GM23338 (cell line): ENCODE results near the gene MALRD1. TPM values are rescaled to one million over a fixed set of nuclear protein-coding genes. Genes with fewer than 3 reads are reported as not detected.

ENCODE experiments used
- ATAC-seq: fragments of 200-7000 bp; cut with Tn5 transposase; 3 replicates; pipeline ENCODE4 v1.9.1; 2020
- DNase-seq: peaks from one replicate; pipeline ENCODE4 v3.0.0-alpha.2; 2015; ENCODE audit warnings: low spot score
- H2AFZ ChIP-seq: fragments of 200-600 bp; sonication (generic); 2 replicates; pipeline ENCODE4 v1.8.0; 2016; ENCODE audit warnings: antibody characterized with exemption, mild to moderate bottlenecking, moderate library complexity
- H3F3A ChIP-seq: fragments of 200-600 bp; sonication (generic); replicated peaks from 2 replicates; pipeline ENCODE4 v1.8.0; 2017; ENCODE audit warnings: antibody characterized with exemption, mixed run types, low read depth
- H3K27ac ChIP-seq: fragments of 200-600 bp; sonication (generic); 2 replicates; pipeline ENCODE4 v1.6.1; 2016; ENCODE audit warnings: low read depth
- H3K27me3 ChIP-seq: fragments of 200-600 bp; sonication (generic); 2 replicates; pipeline ENCODE4 v1.8.0; 2016; ENCODE audit warnings: mild to moderate bottlenecking, mixed run types, moderate library complexity; ENCODE audit not compliant: insufficient read depth
- H3K36me3 ChIP-seq: fragments of 200-600 bp; sonication (generic); 2 replicates; pipeline ENCODE4 v1.8.0; 2016; ENCODE audit warnings: mild to moderate bottlenecking; ENCODE audit not compliant: insufficient read depth
- H3K4me1 ChIP-seq: fragments of 200-600 bp; sonication (generic); 2 replicates; pipeline ENCODE4 v1.8.0; 2016; ENCODE audit warnings: mild to moderate bottlenecking, moderate library complexity; ENCODE audit not compliant: insufficient read depth
- H3K4me2 ChIP-seq: fragments of 200-600 bp; sonication (generic); 2 replicates; pipeline ENCODE4 v1.7.1; 2017; ENCODE audit warnings: mixed run types
- H3K4me3 ChIP-seq: fragments of 200-600 bp; sonication (generic); 2 replicates; pipeline ENCODE4 v1.6.1; 2016; ENCODE audit warnings: mixed run types
- H3K79me2 ChIP-seq: fragments of 200-600 bp; sonication (generic); replicated peaks from 2 replicates; pipeline ENCODE4 v1.8.0; 2017; ENCODE audit warnings: mild to moderate bottlenecking; ENCODE audit not compliant: insufficient read depth
- H3K9me2 ChIP-seq: fragments of 200-600 bp; sonication (generic); 2 replicates; pipeline ENCODE4 v1.8.0; 2017; ENCODE audit not compliant: insufficient read depth
- H4K20me1 ChIP-seq: fragments of 200-600 bp; sonication (generic); replicated peaks from 2 replicates; pipeline ENCODE4 v1.8.0; 2017; ENCODE audit warnings: mild to moderate bottlenecking; ENCODE audit not compliant: insufficient read depth
- H3K27ac Mint-ChIP-seq: 2 replicates; pipeline ENCODE4 v1.8.0; 2020; ENCODE audit warnings: inconsistent platforms, mild to moderate bottlenecking, moderate library complexity, mixed read lengths
- H3K27me3 Mint-ChIP-seq: 3 replicates; pipeline ENCODE4 v1.8.0; 2022; ENCODE audit warnings: low read depth, mild to moderate bottlenecking, moderate library complexity, mixed read lengths, inconsistent platforms; ENCODE audit not compliant: insufficient read depth, poor library complexity
- H3K36me3 Mint-ChIP-seq: 3 replicates; pipeline ENCODE4 v1.8.0; 2021; ENCODE audit warnings: low read depth, mild to moderate bottlenecking, inconsistent platforms, moderate library complexity, mixed read lengths
- H3K4me1 Mint-ChIP-seq: 3 replicates; pipeline ENCODE4 v1.8.0; 2020; ENCODE audit warnings: mild to moderate bottlenecking, inconsistent platforms, mixed read lengths
- H3K4me3 Mint-ChIP-seq: 3 replicates; pipeline ENCODE4 v1.8.0; 2021; ENCODE audit warnings: moderate library complexity, mild to moderate bottlenecking, inconsistent platforms, mixed read lengths
- H3K9me3 Mint-ChIP-seq: 3 replicates; pipeline ENCODE4 v1.8.0; 2020; ENCODE audit warnings: moderate library complexity, mild to moderate bottlenecking, inconsistent platforms, mixed read lengths
- CREB1 ChIP-seq: fragments of 250-450 bp; sonication (Bioruptor Pico); IDR thresholded peaks from 2 replicates; pipeline ENCODE4 v1.5.0; 2020; ENCODE audit warnings: low read depth, mild to moderate bottlenecking, moderate library complexity
- CTCF ChIP-seq, 2 experiments: fragments of 200-600 bp in 1 of 2; sonication (generic) in 1 of 2; conservative IDR thresholded peaks; 2 replicates each; pipeline versions ENCODE4 v1.5.1 to v1.6.1; 2016 to 2017; ENCODE audit warnings: antibody characterized with exemption in 2 of 2, low read depth in 2 of 2, mild to moderate bottlenecking in 2 of 2, moderate library complexity in 1 of 2
- ETS1 ChIP-seq: IDR thresholded peaks from 2 replicates; pipeline ENCODE4 v1.6.1; 2016; ENCODE audit warnings: antibody characterized with exemption
- EZH2phosphoT487 ChIP-seq: fragments of 200-600 bp; sonication (generic); IDR thresholded peaks from one replicate; pipeline ENCODE4 v1.8.1; 2018; ENCODE audit warnings: antibody characterized with exemption; ENCODE audit not compliant: unreplicated experiment
- NANOG ChIP-seq: IDR thresholded peaks from 2 replicates; pipeline ENCODE4 v1.6.1; 2016; ENCODE audit warnings: antibody characterized with exemption, borderline replicate concordance
- POLR2AphosphoS5 ChIP-seq: IDR thresholded peaks from 2 replicates; pipeline ENCODE4 v1.6.1; 2016; ENCODE audit warnings: antibody characterized with exemption, low read depth
- REST ChIP-seq: IDR thresholded peaks from one replicate; pipeline ENCODE4 v1.6.1; 2018; ENCODE audit warnings: antibody characterized with exemption; ENCODE audit not compliant: unreplicated experiment
- STAT1 ChIP-seq: IDR thresholded peaks from one replicate; pipeline ENCODE4 v1.6.1; 2016; ENCODE audit warnings: antibody characterized with exemption; ENCODE audit not compliant: unreplicated experiment
- ZNF114 ChIP-seq: fragments of 250-450 bp; sonication (Bioruptor Pico); IDR thresholded peaks from 2 replicates; pipeline ENCODE4 v1.5.0; 2020; ENCODE audit warnings: mild to moderate bottlenecking, moderate library complexity
- ZNF331 ChIP-seq: fragments of 250-450 bp; sonication (Bioruptor Pico); IDR thresholded peaks from 2 replicates; pipeline ENCODE4 v1.5.0; 2020; ENCODE audit warnings: low read depth, mild to moderate bottlenecking, moderate library complexity
- polyA plus RNA-seq: library from polyadenylated mRNA; unstranded; fragments of >200 nt; fragmentation: Nextera tagmentation; extraction: Ambion mirVana; gene quantifications from 2 replicates; pipeline ENCODE4 v1.2.1, GENCODE V29; 2016
- total RNA-seq: library from RNA; depleted of rRNA; stranded (reverse); fragments of >200 nt; shearing (Covaris generic); gene quantifications from 2 replicates; pipeline ENCODE4 v1.2.3, GENCODE V29; 2014

MALRD1 gene
- total and polyA plus RNA-seq, 2 experiments from 2014 or later, result 0.42 to 1.9 TPM

- no peak for TF ChIP-seq CREB1 (CRISPR knock-in tag)
- TF ChIP-seq STAT1, result no peak
- no peak for TF ChIP-seq CTCF (conservative IDR thresholded peaks at IDR 0.05; ENCODE audit: low read depth in 2 of 2)
- TF ChIP-seq ETS1, result no peak
- TF ChIP-seq NANOG, result no peak
- TF ChIP-seq POLR2AphosphoS5, result no peak
- no peak for TF ChIP-seq EZH2phosphoT487
- no peak for TF ChIP-seq REST
- no peak for TF ChIP-seq ZNF114 (CRISPR knock-in tag)
- TF ChIP-seq ZNF331, result no peak
- Histone ChIP-seq H3K4me1 (no peaks in the 10 kb centered on the region), H3K27ac (no peak overlapping the region)
These were observed 610.1 kb downstream of the MALRD1 start for GRCh38 chr10:19658622-19659233.

More at GRCh38 chr10:19658622-19659233, 610.1 kb downstream of the MALRD1 start:
- Histone ChIP-seq H3F3A (no peaks in the 10 kb centered on the region), H3K79me2 (no peaks in the 10 kb centered on the region), H3K9me2 (no peaks in the 10 kb centered on the region), H3K4me2 (no peak overlapping the region), H2AFZ (no peak overlapping the region), H3K4me3 (no peak overlapping the region), H4K20me1 (no peaks in the 10 kb centered on the region), H3K36me3 (no peaks in the 10 kb centered on the region), H3K27me3 (no peaks in the 10 kb centered on the region)
- DNase-seq (no peak), ATAC-seq (no peak)
- no peaks in the 10 kb centered on the region for H3K9me3 Mint-ChIP-seq
- H3K4me3 Mint-ChIP-seq, result no peak overlapping the region
- H3K27ac Mint-ChIP-seq, result no peak overlapping the region
- no peaks in the 10 kb centered on the region for H3K27me3 Mint-ChIP-seq
- no peaks in the 10 kb centered on the region for H3K36me3 Mint-ChIP-seq
- no peaks in the 10 kb centered on the region for H3K4me1 Mint-ChIP-seq
